NCI-H2107 treated with DMSO at 0.1 percent for 48 hours (cell line): Measurements from ENCODE around the gene MRPL50.

Experiments
- DNase-seq: peaks from one replicate; lab custom pipeline; 2025; ENCODE audit not compliant: unreplicated experiment; lab: John Stamatoyannopoulos, UW

Gene MRPL50

GRCh38 chr9:101341958-101342357, 56.5 kb downstream of the MRPL50 start:
- DNase-seq = no peak
